Putamen (tissue), 1 donor: ENCODE data around the gene PPFIBP2.

Source experiments
- DNase-seq: peaks from one replicate; pipeline ENCODE4 v3.0.0-alpha.2; 2016; ENCODE audit warnings: low spot score

Gene PPFIBP2

DNA sequence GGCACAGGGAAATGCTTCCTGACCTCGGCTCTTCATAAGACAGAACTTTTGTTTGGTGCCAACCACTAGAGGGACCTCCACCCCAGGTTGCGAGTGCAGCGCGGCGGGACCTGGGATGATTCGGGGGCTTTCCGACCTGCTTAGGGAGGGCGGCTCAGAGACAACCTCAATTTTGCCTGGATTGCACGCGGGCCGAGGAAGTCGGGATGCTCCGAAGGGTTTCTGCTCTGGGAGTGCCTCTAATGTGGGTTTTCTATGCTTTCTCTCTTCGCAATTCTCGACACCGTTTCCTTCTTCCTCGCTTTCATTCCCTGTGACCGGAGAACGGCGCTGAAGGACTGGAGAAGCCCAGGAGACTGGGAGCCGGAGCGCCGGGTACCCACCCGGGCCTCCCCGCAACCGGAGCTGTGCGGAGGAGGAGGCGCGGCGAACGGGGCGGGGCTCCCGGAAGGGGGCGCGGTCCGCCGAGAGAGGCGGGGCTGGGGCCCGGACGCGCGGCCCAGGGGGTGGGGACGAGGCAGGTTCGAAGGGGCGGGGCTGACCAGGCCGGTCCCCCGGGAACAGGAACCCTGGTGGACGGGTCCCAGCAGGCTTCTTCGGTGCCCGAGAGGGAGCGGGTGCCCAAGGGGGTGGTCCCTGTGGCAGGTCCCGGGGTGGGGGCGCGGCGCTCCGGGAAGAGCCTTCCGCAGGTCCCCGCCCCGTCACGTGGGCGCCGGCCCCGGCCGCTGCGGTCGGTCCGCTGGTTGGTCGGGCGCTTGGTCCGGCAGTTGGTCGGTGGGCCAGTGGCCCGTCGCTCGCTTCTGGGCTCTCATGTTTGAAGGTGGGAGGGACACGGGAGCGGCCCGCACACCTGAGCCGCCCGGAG lies at the start of gene PPFIBP2:
Gene PPFIBP2, plus strand, starts transcription at position 766 of the 865 bp plus-strand sequence. CDS start 35,477 bp downstream, outside the sequence.
- DNase-seq, result peak; percentile 88

DNA sequence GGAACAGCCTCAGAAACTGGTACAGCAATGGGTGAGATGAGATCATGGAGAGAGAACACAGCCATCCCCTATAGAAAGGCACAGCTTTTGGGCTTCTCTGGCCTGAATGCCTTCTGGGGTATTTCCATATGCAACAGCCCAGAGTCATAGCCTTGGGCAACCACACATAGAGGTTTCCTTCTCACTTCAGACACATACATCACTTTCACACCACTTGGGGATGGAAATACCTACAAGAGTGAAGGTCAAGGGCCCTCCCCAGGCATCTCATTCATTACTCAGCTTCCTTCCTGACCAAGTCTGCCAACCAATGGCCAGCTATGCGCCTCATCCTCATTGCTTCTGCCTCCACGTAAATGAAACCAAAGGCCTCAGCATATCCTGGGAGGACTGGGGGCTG lies 46.1 kb upstream of the PPFIBP2 start:
- no peak for DNase-seq

DNA sequence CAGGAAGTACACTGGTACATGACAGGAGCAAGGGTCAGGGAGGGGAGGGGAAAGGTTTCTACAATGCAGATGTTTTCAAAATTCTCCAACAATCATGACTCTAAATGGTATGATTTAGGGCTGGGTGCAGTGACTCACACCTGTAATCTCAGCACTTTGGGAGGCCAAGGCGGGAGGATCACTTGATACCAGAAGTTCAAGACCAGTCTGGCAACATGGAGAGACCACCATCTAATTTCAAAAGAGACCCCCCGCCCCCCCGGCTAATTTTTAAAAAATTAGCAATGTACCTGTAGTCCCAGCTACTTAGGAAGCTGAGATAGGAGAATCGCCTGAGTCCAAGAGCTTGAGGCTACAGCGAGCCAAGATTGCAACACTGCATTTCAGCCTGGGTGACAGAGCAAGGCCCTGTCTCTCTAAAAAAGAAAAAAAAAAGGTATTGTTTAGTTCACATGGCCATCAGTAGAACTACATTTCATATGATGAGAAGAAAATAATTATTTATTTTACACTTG lies 44.4 kb upstream of the PPFIBP2 start:
- DNase-seq, result no peak

DNA sequence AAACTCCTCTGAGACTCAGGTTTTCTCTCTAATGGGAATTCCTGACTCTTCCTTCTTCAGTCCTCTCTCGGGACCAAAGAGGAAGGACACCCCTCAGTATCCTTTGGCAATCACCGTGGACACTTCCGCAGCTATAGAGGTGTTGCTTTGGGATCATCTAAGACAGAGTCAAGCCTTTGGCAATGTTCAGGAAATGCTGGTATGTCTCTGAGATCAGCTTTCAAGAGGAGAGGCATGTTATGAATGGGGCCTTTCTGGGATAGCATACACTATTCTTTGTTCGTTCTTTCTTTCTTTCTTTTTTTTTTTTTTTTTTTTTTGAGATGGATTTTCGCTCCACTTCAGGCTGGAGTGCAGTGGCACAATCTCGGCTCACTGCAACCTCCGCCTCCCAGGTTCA lies 42.7 kb upstream of the PPFIBP2 start:
- no peak for DNase-seq

DNA sequence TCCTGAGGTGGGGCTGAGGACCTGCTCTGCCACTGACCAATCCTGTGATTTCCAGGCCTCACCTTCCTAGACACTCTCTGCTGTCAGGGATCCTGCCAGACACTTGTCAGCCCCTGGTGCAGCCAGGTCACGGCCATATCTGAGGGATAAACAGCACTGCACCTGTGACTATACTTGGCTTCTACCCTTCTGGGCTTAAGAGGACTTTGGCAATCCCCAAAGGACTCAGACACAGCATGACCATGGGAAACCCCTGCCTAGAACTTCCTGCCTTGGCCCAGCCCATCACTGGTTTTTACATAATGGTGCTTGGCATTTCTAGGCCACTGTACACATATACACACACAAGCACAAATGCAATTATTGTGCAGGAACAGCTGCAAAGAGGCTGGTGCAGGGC lies 40.1 kb upstream of the PPFIBP2 start:
- no peak for DNase-seq

DNA sequence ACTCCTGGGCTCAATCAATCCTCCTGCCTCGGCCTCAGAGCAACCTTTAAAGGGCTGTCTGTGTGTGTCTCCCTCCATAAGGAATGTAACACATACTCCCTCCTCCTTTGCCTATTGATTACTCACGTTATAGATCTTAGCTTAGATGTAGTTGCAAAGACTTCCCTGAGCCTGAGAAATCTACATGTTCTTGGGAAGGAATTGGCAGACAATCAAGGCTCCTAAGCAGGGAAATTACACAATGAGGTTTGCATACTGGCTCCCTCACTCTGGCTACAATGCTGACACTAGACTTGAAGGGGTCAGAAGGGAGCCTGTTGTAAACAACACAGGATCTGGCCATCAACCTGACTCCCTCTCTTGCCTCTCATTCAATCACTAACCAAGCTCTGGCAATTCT lies 33.7 kb upstream of the PPFIBP2 start:
- no peak for DNase-seq

DNA sequence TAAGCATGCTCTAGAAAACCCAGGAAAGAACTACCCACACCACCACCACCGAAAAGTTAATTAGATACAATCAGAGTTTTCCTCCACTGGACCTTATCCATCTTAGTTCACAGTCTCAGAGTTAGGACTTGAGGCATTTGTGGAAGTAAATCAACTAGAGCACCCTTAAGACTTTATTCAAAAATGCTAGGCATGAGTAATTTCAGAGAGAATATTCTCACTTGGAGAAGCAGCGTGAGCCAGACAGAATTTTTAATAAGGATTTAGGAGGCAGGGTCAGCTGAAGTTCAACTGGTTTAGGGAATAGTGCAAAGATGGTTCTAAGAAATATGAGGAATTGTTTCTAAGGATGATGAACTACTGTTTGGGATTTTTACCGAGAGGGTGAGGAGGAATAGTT lies 29.7 kb upstream of the PPFIBP2 start:
- no peak for DNase-seq

DNA sequence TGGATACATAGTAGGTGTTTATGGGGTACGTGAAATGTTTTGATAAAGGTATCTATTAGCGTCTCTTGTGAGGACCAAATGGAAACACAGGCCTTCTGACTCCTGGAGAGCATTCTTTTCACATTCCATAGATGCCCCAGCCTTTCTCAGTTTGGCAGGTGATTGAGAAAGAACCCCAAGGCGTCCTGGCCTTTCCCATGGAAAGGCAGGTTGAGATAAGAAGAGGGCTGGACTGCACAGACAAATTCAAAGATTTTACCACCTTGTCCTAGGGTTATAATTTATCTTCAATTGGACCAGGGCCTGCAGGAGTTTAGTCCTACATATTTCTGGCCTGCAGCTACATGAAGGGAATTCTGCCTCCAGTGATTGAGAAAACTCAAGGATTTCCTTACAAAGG lies 29.2 kb upstream of the PPFIBP2 start:
- DNase-seq, result no peak

DNA sequence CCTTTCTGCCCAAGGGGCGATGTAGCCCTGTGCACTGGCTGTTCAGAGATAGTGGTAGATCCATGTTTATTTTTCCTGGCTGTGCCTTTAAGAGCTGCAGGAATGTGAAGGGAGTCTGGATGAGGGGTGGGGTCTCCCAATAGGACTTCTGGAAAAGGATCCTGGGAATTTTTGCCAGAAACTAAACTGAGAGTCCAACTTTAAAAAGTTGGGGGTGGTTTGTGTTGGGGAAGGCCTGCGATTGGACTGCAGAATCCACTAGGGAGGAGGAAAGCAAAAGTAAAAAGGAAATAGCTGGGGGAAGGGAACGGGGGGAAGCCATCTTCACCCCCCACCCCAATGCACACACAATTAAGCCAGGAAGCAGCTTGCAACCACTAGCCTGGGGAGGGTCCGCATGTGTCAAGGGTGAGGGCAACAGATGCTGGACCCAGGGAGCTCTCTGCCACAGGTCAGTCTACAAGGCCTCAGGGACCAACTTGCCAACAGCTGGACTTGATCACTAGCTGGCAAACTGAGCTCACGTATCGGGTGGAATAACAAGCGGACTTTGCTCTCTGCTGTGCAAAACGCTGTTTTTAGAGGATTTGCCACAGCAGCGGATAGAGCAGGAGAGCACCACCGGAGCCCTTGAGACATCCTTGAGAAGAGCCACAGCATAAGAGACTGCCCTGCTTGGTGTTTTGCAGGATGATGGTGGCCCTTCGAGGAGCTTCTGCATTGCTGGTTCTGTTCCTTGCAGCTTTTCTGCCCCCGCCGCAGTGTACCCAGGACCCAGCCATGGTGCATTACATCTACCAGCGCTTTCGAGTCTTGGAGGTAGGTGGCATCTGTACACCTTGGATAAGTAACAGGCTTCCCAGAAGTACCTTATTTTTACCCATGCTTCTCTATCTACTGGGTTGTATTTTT lies 28.4 kb upstream of the PPFIBP2 start, which contains the start of gene OLFML1:
Gene OLFML1, plus strand, starts transcription at position 321 of the 912 bp plus-strand sequence. Its CDS starts 370 bp downstream, at position 691.
- DNase-seq, result no peak

DNA sequence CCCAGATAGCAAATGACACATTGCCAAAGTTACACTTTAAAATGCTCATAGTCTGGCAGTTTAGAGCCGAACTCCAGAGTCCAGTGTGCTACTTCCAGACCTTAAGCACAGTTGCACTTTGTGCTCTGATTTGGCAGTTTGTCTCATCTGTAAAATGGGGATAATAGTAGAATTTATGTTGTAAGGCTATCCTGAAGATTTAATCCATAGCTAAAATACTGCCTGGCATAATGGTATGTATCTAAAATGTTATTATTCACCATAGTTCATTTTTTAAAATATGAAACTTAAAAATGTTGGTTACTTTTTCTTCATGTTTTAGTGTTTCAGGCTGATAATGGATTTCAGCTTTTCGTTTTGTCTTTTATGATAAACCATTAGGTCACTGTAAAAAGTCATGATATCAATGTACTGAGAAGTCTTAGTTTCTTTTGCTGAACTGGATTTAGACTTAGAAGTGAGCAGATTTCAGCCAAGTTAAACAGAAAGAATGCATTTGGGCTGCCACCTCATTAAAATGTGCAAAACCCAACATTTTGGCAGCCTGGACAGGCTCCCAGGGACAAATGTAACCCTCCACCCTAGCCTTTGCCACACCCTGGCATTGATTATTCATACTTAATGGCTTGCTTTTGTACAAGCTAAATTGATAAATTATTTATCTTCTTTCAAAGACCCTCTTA lies 27.6 kb upstream of the PPFIBP2 start:
- no peak for DNase-seq

DNA sequence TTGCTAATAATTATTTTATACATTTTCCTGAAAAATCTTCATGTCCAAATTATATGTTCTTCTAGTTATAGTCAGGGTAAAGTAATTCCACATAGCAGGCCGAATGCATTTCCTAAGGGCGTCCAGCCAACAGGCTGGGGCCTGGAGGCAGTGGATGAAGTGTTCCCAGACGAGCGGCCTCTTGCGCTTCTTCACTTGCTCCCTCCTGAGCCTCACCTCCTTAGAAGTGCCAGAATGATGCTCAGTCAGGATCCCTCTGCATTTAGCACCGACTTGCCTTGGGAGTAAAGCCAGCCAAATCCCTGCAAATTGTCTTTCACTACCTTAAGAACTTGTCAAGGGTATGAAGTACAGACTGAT lies 27.0 kb upstream of the PPFIBP2 start:
- no peak for DNase-seq

DNA sequence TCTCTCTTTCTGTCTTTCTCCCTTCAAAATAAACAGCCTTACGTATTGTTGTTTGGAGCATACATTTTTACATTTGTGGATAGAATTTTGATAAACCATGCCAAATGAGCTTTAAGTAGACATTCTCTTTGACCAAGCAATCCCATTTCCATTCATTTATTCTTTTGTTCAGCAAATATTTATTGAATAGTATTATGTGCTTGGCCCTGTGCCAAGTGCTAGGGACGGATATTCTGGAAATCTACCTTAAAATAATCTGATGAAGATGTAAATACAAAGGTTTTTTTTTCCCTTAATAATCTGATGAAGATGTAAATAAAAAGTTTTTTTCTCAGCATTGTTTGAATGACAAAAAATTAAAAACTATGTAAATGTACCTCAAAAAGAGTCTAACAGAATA lies 26.4 kb upstream of the PPFIBP2 start:
- no peak for DNase-seq

DNA sequence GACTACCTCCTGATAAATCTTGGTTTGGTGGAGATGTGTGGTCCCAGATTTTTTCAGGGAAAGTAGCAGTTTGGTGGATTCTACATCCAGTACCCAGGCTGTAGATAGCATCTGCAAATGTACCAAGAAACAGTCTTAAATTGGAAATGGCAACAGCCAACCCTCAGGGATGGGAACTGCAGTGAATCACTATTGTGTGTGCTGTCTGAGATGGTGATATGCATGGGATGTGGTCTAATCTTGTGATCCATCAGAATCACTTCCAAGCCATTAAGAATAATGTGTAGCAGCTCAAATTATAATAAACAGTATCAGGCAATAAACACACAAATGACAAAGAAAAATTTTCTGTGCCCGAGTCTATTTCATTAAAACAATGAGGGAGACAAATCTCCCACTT lies 25.1 kb upstream of the PPFIBP2 start:
- no peak for DNase-seq

DNA sequence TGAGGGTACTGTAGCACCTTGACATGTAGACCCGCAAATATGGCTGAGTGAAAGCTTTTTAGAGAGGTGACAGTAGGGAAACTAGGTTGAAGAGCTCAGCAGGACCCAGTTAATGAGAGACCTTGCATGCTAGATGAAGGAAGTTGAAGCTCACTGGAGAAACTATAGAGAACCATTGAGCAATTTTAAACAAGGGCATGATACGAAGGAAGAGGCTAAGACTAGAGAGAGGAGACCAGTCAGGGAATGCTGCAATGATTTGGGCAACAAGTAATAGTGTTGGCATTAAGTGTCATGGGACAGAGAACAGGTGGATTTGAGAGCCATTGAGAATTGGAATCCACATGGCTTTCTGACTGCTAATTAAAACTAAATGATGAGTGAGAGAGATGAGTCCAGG lies 24.4 kb upstream of the PPFIBP2 start:
- no peak for DNase-seq

DNA sequence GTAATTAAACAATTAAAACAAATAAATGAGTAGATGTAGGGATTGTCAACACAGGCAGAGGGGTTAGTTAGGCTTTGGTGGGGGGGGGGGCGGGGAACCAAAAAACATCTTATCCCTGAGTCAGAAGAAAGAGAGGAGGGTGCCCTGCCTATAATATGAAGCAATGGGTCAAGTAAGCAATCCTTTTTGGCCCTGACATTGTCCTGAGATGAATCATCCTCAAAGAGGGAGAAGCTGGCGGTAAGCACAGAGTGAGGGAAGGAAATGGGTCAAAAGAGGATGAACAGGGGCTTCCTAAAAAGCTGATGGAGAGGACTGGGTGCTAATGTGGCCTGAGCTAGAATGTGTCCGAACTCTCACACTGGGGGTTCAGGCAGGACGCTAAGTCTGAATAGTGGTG lies 23.7 kb upstream of the PPFIBP2 start:
- no peak for DNase-seq

DNA sequence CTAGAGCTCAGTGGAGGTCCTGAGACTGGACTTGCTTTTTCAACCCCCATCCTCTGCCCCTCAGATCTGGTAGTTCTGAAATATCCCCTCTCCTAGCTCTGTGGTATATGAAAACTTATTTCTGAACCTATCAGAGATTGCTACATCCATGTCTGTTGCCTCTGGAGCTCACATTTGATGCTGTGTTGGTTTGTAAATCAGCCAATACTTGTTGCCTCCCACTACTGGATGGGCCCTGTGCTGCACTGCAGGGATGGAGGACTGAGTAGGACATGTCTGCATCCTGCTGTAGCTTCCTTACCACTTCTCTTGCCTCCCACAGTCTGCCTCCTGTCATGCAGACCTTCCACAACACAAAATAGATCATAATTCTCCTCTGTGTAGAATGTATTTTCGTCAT lies 23.3 kb upstream of the PPFIBP2 start:
- no peak for DNase-seq

DNA sequence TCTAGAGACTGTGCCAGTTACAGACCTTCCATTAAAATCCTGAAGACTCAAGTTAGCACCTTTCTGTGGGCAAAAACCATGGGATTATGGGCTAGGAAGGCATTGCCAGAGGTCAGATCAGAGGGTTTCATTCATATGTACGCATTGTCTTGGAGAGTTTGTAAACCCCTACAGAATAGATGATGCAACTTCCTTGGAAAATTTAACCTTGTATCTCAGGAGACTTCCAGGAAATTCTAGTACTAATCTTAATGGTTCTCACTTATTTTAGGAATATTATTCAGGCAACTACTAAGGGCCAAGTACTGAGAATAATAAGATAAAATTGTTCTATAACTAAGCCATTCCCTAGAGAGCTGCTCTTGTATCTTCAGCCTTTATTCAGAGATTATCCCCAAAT lies 21.5 kb upstream of the PPFIBP2 start:
- DNase-seq, result no peak

DNA sequence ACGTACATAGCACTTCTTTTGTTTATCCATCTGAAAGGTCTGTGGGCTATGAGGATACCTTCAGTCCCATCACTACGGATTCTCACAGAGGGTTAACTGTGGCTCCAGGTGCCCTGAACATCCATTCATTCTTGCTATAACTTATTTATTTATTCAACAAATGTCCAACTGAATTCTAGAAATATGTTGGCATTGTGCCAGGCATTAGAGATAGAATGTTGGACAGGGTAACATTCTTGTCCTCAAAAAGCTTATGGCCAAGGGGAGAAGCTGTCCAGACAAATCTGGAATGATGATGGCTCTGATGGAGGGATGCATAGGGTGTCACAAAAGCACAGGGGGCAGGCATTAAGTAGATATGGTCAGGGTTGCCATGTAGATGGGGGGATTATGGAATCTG lies 20.1 kb upstream of the PPFIBP2 start:
- no peak for DNase-seq

DNA sequence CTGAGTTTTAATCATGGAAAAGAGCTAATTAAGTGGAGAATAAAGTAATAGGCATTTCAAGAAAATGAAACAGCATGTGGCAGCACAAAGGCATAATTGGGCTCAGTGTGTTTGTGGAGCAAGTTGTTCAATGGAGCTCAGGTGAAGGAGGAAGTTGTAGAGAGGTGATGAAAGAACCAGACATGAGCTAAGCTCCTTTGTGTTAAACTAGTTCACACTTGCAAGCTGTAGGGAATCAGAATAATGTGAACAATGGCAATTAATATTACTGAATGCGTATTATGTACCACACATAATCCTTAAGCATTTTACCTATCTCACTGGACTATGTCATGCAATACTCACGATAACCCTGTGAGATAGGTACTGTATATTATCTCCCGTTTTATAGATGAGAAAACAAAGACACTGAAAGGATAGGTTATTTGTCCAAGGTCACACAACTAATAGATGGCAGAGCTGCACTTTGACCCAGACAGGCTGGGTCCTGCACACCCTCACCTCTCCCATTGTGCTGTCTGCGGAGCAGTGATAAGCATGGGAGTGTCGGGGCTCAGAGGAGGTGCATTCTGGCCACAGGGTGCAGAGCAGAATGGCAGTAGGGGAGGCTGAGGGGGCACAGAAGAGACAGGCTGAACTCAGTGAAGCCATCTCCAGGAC lies 19.6 kb upstream of the PPFIBP2 start:
- no peak for DNase-seq

DNA sequence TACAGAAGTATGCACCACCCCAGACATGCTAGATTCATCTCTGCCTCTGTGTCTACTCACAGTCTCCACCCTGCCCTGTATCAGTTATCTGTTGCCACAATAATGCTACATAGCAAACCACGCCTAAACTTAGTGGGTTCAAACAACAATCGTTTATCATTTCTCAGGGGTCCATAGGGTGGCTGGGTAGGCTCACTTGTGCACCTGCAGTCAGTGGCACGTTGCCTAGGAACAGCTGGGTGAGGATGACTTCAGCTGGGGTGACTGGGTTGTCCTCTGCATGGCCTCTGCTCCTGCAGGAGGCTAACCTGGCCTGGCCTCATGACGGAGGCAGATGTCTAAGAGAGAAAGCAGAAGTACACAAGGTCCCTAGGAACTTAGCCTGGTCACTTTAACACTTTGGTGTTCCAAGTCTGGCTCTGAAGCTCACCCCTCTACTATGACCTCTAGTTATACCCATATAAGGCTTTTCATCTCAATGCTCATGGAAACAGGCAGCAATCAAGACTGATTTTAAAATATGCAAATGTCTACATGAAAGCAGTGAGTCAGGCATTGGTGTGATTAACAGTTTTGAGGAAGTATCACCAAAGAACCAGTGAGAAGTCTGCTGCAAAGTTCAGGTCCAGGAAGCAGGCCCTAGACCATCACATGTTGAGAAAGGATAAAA lies 17.8 kb upstream of the PPFIBP2 start:
- no peak for DNase-seq

DNA sequence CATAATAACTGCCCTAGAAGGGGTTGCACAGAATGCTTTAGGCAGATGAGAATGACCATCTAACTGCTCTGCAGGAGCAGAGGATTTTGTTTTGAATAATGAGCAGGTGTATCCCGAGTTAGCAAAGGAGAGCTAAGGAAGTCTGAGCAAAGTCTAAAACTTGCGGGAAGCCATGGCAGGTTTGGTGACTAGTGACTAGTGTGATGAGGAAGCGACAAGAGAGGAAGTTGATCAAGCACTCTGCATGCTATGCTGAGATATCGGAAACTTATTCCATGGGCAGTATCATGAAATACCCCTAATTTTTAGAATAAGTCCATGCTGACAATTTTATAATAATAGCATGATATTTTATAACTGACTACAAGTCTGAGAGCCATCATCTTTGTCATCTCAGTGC lies 15.6 kb upstream of the PPFIBP2 start:
- DNase-seq, result no peak
